Heart left ventricle (tissue), 16 donors: Measurements from ENCODE around the gene PMF1. TPM values are rescaled to one million over a fixed set of nuclear protein-coding genes. Genes with fewer than 3 reads are reported as not detected.

ENCODE experiments used
- ATAC-seq, 4 donors: fragments of 200-7000 bp; cut with Tn5 transposase; one replicate each; pipeline ENCODE4 v1.9.1; 2020 to 2022; ENCODE audit warnings: moderate library complexity in 4 of 4, mild to moderate bottlenecking in 3 of 4, moderate number of reproducible peaks in 1 of 4
- DNase-seq, 5 donors: peaks; one replicate each; pipeline ENCODE4 v3.0.0-alpha.2; 2020
- H3K27ac ChIP-seq, 12 donors: fragments of 200-600 bp; sonication (generic) in 4 of 12; one replicate each; pipeline versions ENCODE4 v1.5.0 to v1.8.0; 2016 to 2022; ENCODE audit warnings: mild to moderate bottlenecking in 2 of 12
- H3K27me3 ChIP-seq, 9 donors: fragments of 200-600 bp; sonication (generic) in 2 of 9; one replicate each; pipeline versions ENCODE4 v1.5.1 to v1.8.0; 2016 to 2022; ENCODE audit warnings: mild to moderate bottlenecking in 3 of 9
- H3K36me3 ChIP-seq, 9 donors: fragments of 200-600 bp; sonication (generic) in 2 of 9; one replicate each; pipeline versions ENCODE4 v1.5.0 to v1.8.0; 2018 to 2022; ENCODE audit warnings: mild to moderate bottlenecking in 2 of 9
- H3K4me1 ChIP-seq, 12 donors: fragments of 200-600 bp; sonication (generic) in 4 of 12; one replicate each; pipeline versions ENCODE4 v1.5.0 to v1.8.0; 2016 to 2022; ENCODE audit warnings: mild to moderate bottlenecking in 3 of 12
- H3K4me3 ChIP-seq, 12 donors: fragments of 200-600 bp; sonication (generic) in 4 of 12; one replicate each; pipeline versions ENCODE4 v1.5.0 to v1.8.0; 2017 to 2022; ENCODE audit warnings: mild to moderate bottlenecking in 9 of 12, moderate library complexity in 4 of 12
- H3K9me3 ChIP-seq, 12 donors: fragments of 200-600 bp; sonication (generic) in 4 of 12; one replicate each; pipeline versions ENCODE4 v1.5.0 to v1.8.0; 2016 to 2022; ENCODE audit warnings: mild to moderate bottlenecking in 1 of 12
- POLR2A ChIP-seq, 2 donors: fragments of 450-650 bp; IDR thresholded peaks; one replicate each; pipeline ENCODE4 v1.6.1; 2017; ENCODE audit warnings: antibody characterized with exemption in 2 of 2, mild to moderate bottlenecking in 2 of 2, moderate library complexity in 2 of 2
- WGBS, 4 donors: extraction: QIAGEN DNeasy Blood & Tissue Kit in 2 of 4; methylation state at CpG; one replicate each; pipeline versions ENCODE4 v1.1.5 to v1.1.7; 2013 to 2018; 5-methylcytosine and 5-hydroxymethylcytosine counted together
- intact Hi-C, 10 donors: fragments of 100-400 bp; cut with DNase I; formaldehyde crosslinking; loops; one replicate each; pipeline versions ENCODE4 v1.11.1 to v1.14.2; 2022
- polyA plus RNA-seq, 2 donors: library from polyadenylated mRNA; stranded (reverse); fragments of 200-250 nt; gene quantifications; one replicate each; pipeline ENCODE4 v1.2.3, GENCODE V29; 2013
- total RNA-seq, 9 donors: library from RNA; depleted of rRNA in 2 of 9; stranded (reverse); fragments of >200 nt in 2 of 9; fragmentation: NEBNext Ultra II Directional in 3 of 9; extraction: Animal tissue kit (Norgen Biotek cat#: 25700) in 3 of 9; gene quantifications; one replicate each; pipeline versions ENCODE4 v1.1.0 to v1.2.4, GENCODE V29; 2016 to 2023
- TF ChIP-seq, protein P1 (sequence below), 12 donors: fragments of 200-600 bp; sonication (generic) in 4 of 12; IDR thresholded peaks; one replicate each; pipeline versions ENCODE4 v1.5.0 to v1.8.0; 2018 to 2022; ENCODE audit warnings: antibody characterized with exemption in 12 of 12, mild to moderate bottlenecking in 5 of 12
- donor health status: ischemic (EF 13 %, LVEDD 7.1; RV severe dilation, severe dysfunction).
- donor health status: healthy with polysubstance abuse.
- donor health status: DM: no; HTN: yes; CAD: no.
- donor health status: DM: no; HTN: no; CAD: no.
- donor health status: ischemic (EF 25% LVEDD 6.9; RV normal size, moderate dysfunction).
- donor health status: ischemic (EF 25% LVEDD 5.7; RV mildly dilated, moderate dysfunction).
- donor health status: healthy.
- donor health status: DM: yes; HTN: yes; CAD: no.
- donor health status: ischemic (EF 35%, LVEDD 5.7; RV mildly dilated, moderate dysfunction).
- donor health status: nonischemic (EF 11% LVEDD 7.7; RV severe dilation, severe dysfunction).
- donor health status: DM: yes; HTN: yes; CAD: no.
- donor health status: PGD.
- donor health status: ischemic (EF 29% LVEDD 5.4; RV normal size, mild dysfunction).
- donor health status: nonischemic (EF 23%, LVEDD 6.1; RV moderate dilation, normal function).

Gene PMF1
- total and polyA plus RNA-seq, 11 donors: 57.8 to 122 (median 68.2) TPM

DNA sequence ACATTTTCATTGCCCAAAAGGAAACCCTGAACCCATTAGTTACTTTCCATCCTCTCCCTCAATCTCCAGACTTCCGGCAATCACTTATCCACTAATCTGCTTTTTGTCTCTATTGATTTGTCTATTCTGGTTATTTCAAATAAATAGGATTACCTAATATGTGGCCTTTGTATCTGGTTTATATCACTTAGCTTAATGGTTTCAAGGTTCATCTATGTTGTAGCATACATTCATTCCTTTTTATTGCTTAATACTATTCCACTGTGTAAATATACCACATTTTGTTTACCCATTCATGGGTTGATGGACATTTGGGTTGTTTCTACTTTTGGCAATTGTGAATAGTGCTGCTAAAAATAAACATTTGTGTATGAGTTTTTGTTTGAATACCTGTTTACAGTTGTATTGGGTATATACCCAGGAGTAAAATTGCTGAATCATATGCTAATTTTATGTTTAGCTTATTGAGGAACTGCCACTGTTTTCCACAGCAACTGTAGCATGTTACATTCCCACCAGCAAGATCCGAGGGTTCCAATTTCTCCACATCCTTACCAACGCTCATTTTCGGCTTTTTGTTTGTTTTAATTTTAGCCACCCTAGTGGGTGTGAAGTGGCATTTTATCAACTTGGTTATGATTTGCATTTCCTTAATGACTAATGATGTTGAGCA lies 21.4 kb upstream of the PMF1 start:
- peaks cover 0 to 7% (median 0%) of the 10 kb centered on the region in 12 donors for H3K9me3 ChIP-seq
- ATAC-seq (no peak), DNase-seq (no peak)
- TF ChIP-seq, protein P1, sequence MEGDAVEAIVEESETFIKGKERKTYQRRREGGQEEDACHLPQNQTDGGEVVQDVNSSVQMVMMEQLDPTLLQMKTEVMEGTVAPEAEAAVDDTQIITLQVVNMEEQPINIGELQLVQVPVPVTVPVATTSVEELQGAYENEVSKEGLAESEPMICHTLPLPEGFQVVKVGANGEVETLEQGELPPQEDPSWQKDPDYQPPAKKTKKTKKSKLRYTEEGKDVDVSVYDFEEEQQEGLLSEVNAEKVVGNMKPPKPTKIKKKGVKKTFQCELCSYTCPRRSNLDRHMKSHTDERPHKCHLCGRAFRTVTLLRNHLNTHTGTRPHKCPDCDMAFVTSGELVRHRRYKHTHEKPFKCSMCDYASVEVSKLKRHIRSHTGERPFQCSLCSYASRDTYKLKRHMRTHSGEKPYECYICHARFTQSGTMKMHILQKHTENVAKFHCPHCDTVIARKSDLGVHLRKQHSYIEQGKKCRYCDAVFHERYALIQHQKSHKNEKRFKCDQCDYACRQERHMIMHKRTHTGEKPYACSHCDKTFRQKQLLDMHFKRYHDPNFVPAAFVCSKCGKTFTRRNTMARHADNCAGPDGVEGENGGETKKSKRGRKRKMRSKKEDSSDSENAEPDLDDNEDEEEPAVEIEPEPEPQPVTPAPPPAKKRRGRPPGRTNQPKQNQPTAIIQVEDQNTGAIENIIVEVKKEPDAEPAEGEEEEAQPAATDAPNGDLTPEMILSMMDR (IDR thresholded peaks at IDR 0.05): no peak
- TF ChIP-seq POLR2A (IDR thresholded peaks at IDR 0.05): no peak
- H3K27ac ChIP-seq: no peak overlapping the region
- H3K4me3 ChIP-seq: no peak overlapping the region
- intact Hi-C loops: loop anchor here in 1 of 10 donors (5.0 kb wide), 1 partner anchor 44 kb away; no protein-coding TSS in a partner anchor
- peaks cover 0 to 30% (median 20%) of the 10 kb centered on the region in 12 donors for H3K4me1 ChIP-seq
- no peaks in the 10 kb centered on the region for H3K27me3 ChIP-seq
- 83 to 88% (median 85%) methylated on average over 4 of the region's 4 CpGs for WGBS, 4 donors
- peaks cover 0 to 12% (median 5%) of the 10 kb centered on the region in 9 donors for H3K36me3 ChIP-seq

DNA sequence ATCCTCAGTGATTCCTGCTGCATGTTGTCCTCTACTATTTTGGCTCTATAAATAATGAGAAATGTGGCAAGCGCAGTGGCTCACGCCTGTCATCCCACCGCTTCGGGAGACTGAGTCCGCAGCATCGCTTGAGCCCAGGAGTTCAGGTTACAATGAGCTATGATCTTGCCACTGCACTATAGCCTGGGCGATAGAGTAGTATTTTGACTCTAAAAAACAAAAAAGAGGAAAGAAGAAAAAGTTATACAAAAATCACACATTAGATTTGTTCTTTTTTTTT lies 19.7 kb upstream of the PMF1 start:
- Histone ChIP-seq H3K4me1 (peaks cover 0 to 46% (median 27%) of the 10 kb centered on the region in 12 donors), H3K36me3 (peaks cover 0 to 23% (median 5%) of the 10 kb centered on the region in 9 donors), H3K4me3 (peak overlapping the region; percentile 59 to 99 (median 82)), H3K27me3 (no peaks in the 10 kb centered on the region), H3K9me3 (no peaks in the 10 kb centered on the region), H3K27ac (peak overlapping the region in 11 of 12 donors; percentile 74 to 92 (median 88))
- DNase-seq (no peak), ATAC-seq (no peak)
- WGBS, 4 donors: 77 to 92% (median 89%) methylated on average over 7 of the region's 7 CpGs
- intact Hi-C loops: loop anchor here in 1 of 10 donors (2.0 to 5.0 kb wide), 2 partner anchors 32 to 46 kb away; no protein-coding TSS in a partner anchor
- TF ChIP-seq POLR2A (IDR thresholded peaks at IDR 0.05): no peak
- TF ChIP-seq, protein P1 (IDR thresholded peaks at IDR 0.05): no peak

DNA sequence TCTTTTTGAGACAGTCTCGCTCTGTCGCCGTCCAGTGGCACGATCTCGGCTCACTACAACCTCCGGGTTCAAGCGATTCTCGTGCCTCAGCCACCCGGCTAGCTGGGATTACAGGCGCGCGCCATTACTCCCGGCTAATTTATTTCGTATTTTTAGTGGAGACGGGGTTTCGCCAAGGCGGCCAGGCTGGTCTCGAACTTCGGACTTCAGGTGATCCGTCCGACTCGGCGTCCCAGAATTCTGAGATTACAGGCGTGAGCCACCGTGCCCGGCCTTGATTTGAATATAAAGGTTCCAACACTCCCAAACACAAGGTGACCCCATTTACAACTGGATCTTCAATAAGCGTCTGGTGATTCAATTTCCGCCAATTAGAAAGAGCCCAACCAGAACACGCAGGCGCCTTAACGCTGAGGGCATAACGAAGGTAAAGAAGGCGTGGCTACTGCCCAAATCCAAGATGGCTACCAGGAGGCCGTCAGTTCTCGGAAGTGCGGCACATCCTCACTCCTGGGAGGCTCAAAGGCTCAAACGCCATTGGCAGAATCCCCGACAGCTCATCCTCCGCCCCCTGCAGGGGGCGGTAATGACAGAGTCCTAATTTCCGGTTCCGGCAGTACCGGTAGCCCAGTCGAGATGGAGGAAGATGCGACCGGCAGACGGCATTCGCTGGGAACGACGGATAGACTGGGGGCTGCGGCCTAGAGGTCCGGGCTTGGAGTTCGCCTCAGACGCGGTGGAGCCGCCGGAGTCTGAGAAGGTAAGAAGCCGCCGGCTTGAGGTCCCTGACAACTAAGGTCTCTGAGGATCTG lies 19.1 kb upstream of the PMF1 start, which contains the start of gene SLC25A44:
SLC25A44 (plus strand) TSS at position 617 of the 812 bp plus-strand sequence. CDS start 5,744 bp downstream, outside the sequence.
- intact Hi-C loops: loop anchor here in 2 of 10 donors (2.0 to 5.0 kb wide), 3 partner anchors 19 to 46 kb away; partner anchors contain the start of gene PMF1 (in 1 of the 2)

More for the DNA sequence above, 19.1 kb upstream of the PMF1 start, which contains the start of gene SLC25A44:
- ATAC-seq: peak; percentile 99 to 100 (median 100)
- peak; percentile 96 to 97 (median 97) for DNase-seq
- peak within 1 kb of the TSS; percentile 59 to 99 (median 82) for H3K4me3 ChIP-seq
- no peaks in the 10 kb centered on the region for H3K27me3 ChIP-seq
- H3K9me3 ChIP-seq: no peaks in the 10 kb centered on the region
- peaks cover 0 to 26% (median 5%) of the 10 kb centered on the region in 9 donors for H3K36me3 ChIP-seq
- H3K27ac ChIP-seq: peak within 1 kb of the TSS in 11 of 12 donors; percentile 74 to 92 (median 88)
- peaks cover 0 to 51% (median 27%) of the 10 kb centered on the region in 12 donors for H3K4me1 ChIP-seq
- WGBS, 4 donors: 2 to 6% (median 5%) methylated on average over 57 to 59 of the region's 59 CpGs
- TF ChIP-seq, protein P1 (IDR thresholded peaks at IDR 0.05): peak; percentile 35 to 82 (median 66)
- peak in 1 of 2 donors; percentile 71 for TF ChIP-seq POLR2A (IDR thresholded peaks at IDR 0.05)
